Measurements from ENCODE around the gene ASPN.

The ASPN gene

GRCh38 chr9:92492781-92493401 lies 10.6 kb upstream of the ASPN start:
- TF ChIP-seq CTCF (IDR thresholded peaks at IDR 0.05; ENCODE audit: borderline replicate concordance, control extremely low read depth, extremely low read depth, insufficient read depth, missing control alignments) = no peak
- in situ Hi-C loops (cut with MboI; ENCODE audit: low sequenced_read_pairs, unreplicated experiment) = loop anchor here (25.0 kb wide), 1 partner anchor 294 kb away; no protein-coding TSS in a partner anchor
- DNase-seq (ENCODE audit: low spot score) = no peak

- no peak for TF ChIP-seq CTCF (IDR thresholded peaks at IDR 0.05; ENCODE audit: borderline replicate concordance, control extremely low read depth, extremely low read depth, insufficient read depth, missing control alignments)
- DNase-seq (ENCODE audit: low spot score) = no peak
- in situ Hi-C loops (cut with MboI; ENCODE audit: low sequenced_read_pairs, unreplicated experiment) = loop anchor here (25.0 kb wide), 1 partner anchor 298 kb away; no protein-coding TSS in a partner anchor
Measured at GRCh38 chr9:92488681-92489550, 6.6 kb upstream of the ASPN start.

GRCh38 chr9:92486371-92486770 lies 4.1 kb upstream of the ASPN start:
- no peak for TF ChIP-seq CTCF (IDR thresholded peaks at IDR 0.05; ENCODE audit: borderline replicate concordance, control extremely low read depth, extremely low read depth, insufficient read depth, missing control alignments)
- no peak for DNase-seq (ENCODE audit: low spot score)
- in situ Hi-C loops (cut with MboI; ENCODE audit: low sequenced_read_pairs, unreplicated experiment) = loop anchor here (25.0 kb wide), 1 partner anchor 301 kb away; no protein-coding TSS in a partner anchor

- in situ Hi-C loops (cut with MboI; ENCODE audit: low sequenced_read_pairs, unreplicated experiment) = loop anchor here (25.0 kb wide), 1 partner anchor 303 kb away; no protein-coding TSS in a partner anchor
- TF ChIP-seq CTCF (IDR thresholded peaks at IDR 0.05; ENCODE audit: borderline replicate concordance, control extremely low read depth, extremely low read depth, insufficient read depth, missing control alignments) = no peak
- DNase-seq (ENCODE audit: low spot score) = no peak
Measured at GRCh38 chr9:92484563-92484962, 2.3 kb upstream of the ASPN start.

- DNase-seq (ENCODE audit: low spot score) = no peak
- in situ Hi-C loops (cut with MboI; ENCODE audit: low sequenced_read_pairs, unreplicated experiment) = loop anchor here (25.0 kb wide), 1 partner anchor 303 kb away; no protein-coding TSS in a partner anchor
- no peak for TF ChIP-seq CTCF (IDR thresholded peaks at IDR 0.05; ENCODE audit: borderline replicate concordance, control extremely low read depth, extremely low read depth, insufficient read depth, missing control alignments)
Measured at GRCh38 chr9:92483627-92484545, 1.6 kb upstream of the ASPN start.

GRCh38 chr9:92482805-92483204 lies 499 bp upstream of the ASPN start:
- no peak for TF ChIP-seq CTCF (IDR thresholded peaks at IDR 0.05; ENCODE audit: borderline replicate concordance, control extremely low read depth, extremely low read depth, insufficient read depth, missing control alignments)
- no peak for DNase-seq (ENCODE audit: low spot score)

More at GRCh38 chr9:92482805-92483204, 499 bp upstream of the ASPN start:
- in situ Hi-C loops (cut with MboI; ENCODE audit: low sequenced_read_pairs, unreplicated experiment) = loop anchor here (25.0 kb wide), 1 partner anchor 304 kb away; no protein-coding TSS in a partner anchor

Data from GM13976 (cell line).